ENCODE data around the gene IL21R. TPM values are rescaled to one million over a fixed set of nuclear protein-coding genes. Genes with fewer than 3 reads are reported as not detected.
"Not testable (repeated sequence)": the region's sequence is repeated elsewhere in the genome, so short reads cannot be mapped to it uniquely, and the experiment has no call there.

IL21R gene
- total RNA-seq, 1 donor from 2014 or later: 72.3 TPM

DNA sequence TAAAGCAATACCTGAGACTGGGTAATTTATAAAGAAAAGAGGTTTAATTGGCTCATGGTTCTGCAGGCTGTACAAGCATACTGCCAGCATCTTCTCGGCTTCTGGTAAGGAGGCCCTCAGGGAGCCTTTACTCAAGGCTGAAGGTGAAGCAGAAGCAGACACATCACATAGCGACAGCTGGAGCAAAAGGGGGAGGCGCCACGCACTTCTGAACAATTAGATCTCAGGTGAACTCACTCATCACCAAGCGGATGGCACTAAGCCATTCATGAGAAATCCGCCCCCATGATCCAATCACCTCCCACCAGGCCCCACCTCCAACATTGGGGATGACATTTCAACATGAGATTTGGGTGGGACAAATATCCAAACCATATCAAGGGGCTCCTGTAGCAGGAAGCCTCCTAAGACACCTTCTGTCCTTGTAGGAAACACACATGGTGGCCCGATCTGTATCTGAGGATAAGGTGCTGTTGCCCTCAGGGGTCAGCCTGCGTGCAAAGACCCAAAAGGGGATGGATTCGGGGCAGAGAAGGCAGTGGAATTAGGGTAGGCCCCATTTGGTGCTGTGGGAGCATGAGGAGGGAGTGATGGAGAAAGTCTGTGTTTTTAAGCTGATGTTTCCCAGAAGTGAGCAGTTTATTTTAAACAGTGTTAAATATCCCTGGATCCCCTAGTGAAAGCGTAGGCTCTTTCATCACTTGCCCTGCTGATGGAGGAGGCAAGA lies 23.0 kb downstream of the IL21R start:
- intact Hi-C loops (cut with micrococcal nuclease): no loop called here

DNA sequence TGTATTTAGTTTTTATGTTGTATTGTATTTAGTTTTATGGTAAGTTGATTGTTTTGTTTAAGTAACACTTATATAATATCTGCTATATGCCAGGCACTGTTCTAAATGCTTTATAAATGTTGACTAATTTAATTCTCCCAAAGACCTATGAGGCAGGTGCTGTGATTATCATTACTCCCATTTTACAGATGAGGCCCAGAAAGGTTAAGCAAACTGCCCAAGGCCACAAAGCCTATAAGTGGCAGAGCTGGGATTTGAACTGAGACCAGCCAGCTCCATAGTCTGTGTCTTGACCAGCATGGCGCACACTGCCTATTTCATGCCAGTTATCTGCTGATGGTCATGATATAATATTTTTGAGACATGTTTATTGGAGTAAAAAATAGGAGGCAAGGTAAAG lies 24.0 kb downstream of the IL21R start:
- intact Hi-C loops (cut with micrococcal nuclease): loop anchor here (1.0 to 2.0 kb wide), 5 partner anchors 20 to 59 kb away; partner anchors contain the start of gene IL21R

GRCh38 chr16:27426423-27427408 lies 24.7 kb downstream of the IL21R start:
- intact Hi-C loops (cut with micrococcal nuclease): loop anchor here (1.0 to 2.0 kb wide), 5 partner anchors 20 to 60 kb away; partner anchors contain the start of gene IL21R

- intact Hi-C loops (cut with micrococcal nuclease): loop anchor here (2.0 kb wide), 2 partner anchors 49 to 61 kb away; no protein-coding TSS in a partner anchor
These were observed 25.6 kb downstream of the IL21R start for GRCh38 chr16:27427538-27427937.

GRCh38 chr16:27428026-27428785 lies 26.2 kb downstream of the IL21R start:
- intact Hi-C loops (cut with micrococcal nuclease): no loop called here

- intact Hi-C loops (cut with micrococcal nuclease): no loop called here
These were observed 27.4 kb downstream of the IL21R start for GRCh38 chr16:27429330-27429871.

DNA sequence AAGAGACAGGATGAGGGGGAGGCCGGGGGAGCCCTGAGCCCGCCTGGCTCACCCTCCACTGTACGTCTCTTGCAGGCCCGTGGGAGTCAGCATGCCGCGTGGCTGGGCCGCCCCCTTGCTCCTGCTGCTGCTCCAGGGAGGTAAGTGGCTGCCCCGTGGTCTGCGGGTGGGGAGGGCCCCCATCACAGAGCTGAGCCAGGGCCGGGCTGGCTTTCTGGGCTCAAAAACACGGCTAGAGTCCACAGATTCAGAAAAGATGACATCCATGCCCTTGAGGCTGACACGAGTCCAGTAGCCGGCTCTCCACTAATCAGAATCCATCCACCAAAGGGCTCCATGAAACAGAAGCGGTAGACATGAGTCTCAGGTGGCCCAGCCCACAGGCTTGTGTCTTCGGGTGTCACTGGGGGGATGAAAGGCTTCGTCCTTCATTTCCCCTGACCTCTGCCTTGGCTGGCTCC lies 28.0 kb downstream of the IL21R start:
- intact Hi-C loops (cut with micrococcal nuclease): no loop called here

GRCh38 chr16:27430512-27430911 lies 28.5 kb downstream of the IL21R start:
- intact Hi-C loops (cut with micrococcal nuclease): no loop called here

DNA sequence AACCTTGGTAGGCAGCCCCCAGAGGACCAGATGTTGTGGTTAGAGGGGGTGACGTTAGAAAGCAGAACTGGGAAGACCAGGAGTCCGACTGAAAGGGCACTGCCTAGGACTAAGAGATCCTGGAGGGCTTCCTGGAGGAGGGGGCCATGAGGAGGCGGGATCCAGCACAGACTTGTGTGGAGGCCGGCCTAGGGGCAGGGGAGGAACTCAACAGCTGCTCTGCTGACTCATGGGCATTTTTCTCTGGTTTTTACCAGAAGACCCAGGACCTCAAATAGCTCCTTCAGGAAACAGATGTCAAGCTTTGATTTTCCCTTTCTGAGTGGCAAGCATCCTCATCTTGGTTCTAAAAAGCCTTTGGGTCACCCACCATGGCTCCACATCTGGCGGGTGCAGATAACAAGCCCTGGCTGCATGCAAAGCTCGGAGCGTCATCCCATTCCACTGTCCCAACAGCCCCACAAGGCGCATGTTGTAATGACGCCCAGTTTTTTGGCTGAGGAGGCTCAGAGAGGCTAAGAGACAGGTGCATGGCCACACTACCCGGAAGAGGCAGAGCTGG lies 29.0 kb downstream of the IL21R start:
- intact Hi-C loops (cut with micrococcal nuclease): no loop called here

- intact Hi-C loops (cut with micrococcal nuclease): no loop called here
These were observed 30.0 kb downstream of the IL21R start for GRCh38 chr16:27431773-27432532.

- intact Hi-C loops (cut with micrococcal nuclease): no loop called here
These were observed 30.6 kb downstream of the IL21R start for GRCh38 chr16:27432558-27432957.

DNA sequence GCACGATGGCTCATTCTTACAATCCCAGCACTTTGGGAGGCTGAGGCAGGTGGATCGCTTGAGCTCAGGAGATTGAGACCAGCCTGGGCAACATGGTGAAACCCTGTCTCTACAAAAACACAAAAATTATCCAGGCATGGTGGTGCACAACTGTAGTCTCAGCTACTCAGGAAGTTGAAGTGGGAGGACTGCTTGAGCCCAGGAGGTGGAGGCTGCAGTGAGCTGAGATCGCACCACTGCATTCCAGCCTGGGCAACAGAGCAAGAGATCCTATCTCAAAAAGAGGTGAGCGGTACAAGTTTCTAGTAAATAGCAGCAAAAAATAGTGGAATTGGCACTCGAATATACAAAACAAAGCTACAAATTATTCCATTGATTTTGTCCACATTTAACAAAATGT lies 31.2 kb downstream of the IL21R start:
- intact Hi-C loops (cut with micrococcal nuclease): not testable (repeated sequence)

DNA sequence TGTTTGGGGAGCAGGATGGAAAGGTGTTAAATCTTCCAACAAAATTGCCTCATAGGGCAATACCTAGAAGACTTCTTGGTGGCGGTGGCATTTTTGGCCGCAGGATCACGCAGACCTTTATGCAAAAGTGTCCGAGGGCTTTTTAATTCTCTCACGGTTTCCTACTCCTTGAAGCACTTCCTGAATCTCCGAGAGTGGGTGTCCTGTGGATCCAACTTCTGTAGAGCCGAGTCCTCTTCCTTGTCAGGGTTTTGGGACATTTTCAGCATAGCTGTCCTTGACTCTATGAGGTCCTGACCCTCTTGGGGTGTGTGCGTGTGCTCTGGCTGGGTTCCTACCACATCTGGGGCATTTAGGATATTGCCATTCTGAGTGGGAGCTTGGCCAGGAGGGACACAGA lies 31.7 kb downstream of the IL21R start:
- intact Hi-C loops (cut with micrococcal nuclease): no loop called here

DNA sequence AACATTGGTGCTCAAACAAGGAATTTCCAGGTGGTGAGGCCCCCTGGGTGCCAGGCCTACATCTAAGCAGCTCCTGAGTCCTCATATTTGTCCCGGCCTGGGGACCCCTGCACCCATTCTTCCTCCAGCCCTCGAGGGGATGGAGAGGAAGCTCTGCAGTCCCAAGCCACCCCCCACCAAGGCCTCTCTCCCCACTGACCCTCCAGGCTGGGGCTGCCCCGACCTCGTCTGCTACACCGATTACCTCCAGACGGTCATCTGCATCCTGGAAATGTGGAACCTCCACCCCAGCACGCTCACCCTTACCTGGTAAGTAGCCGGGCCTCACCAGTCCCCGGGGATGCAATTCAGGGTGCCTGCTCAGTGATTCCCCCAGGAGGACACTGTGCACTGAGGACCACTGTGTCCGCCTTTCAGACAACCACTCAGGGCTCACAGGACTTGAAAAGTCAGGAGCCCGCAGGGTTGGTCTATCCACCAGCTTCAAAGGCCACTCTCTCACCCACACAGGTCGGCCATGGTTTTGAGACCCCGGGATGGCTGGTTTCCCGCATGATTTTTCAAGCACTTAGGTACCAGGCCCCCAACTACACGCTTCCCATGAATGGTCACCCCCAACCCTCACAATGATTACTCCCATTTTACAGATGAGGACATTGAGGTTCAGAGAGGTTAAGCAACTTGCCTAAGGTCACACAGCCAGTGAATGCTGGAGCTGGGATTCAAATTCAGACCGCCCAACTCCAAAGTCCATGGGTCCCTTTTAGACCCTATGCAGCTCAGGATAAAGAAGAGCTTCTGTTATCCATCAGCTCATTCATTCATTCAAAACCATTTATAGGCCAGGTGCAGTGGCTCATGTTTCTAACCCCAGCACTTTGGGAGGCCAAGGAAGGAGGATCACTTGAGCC lies 32.4 kb downstream of the IL21R start:
- intact Hi-C loops (cut with micrococcal nuclease): no loop called here

DNA sequence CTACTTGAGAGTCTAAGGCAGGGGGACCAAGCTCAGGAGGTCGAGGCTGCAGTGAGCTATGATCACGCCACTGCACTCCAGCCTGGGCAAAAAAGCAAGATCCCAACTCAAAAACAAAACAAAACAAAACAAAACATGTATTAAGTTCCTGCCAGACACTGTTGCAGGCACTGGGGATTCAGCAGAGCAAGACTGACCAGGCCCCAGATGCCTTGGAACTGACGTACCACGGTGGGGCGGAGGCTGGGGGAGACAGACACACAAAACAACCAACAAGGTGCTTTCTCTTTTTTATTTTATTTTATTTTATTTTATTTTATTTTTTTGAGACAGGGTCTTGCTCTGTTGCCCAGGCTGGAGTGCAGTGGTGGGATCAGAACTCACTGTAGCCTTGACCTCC lies 33.2 kb downstream of the IL21R start:
- intact Hi-C loops (cut with micrococcal nuclease): not testable (repeated sequence)

- intact Hi-C loops (cut with micrococcal nuclease): no loop called here
These were observed 34.1 kb downstream of the IL21R start for GRCh38 chr16:27436065-27436464.

GRCh38 chr16:27436921-27437650 lies 35.1 kb downstream of the IL21R start:
- intact Hi-C loops (cut with micrococcal nuclease): no loop called here

DNA sequence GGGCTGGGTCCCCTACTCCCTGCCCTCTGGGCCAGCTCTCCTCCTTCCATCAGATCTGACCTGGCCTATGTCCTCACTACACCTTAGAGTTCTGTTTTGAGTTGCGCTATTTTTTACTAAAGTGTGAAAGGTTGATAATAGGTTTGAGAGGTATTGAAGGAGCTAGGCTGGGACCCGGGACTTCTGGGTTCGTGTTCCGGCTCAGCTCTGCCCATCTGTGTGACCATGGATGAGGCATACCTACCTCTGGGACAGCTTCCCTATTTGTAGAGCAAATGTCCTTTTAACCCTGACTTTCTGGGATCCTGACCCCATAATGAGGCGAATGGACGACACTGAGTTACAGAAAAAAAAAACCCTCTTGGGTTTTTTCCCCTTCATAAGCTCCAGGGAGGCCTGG lies 36.0 kb downstream of the IL21R start:
- intact Hi-C loops (cut with micrococcal nuclease): no loop called here
